HG02852 (cell line): ENCODE data around the gene POU2F3.

Experiments used
- ATAC-seq: cut with Tn5 transposase; IDR thresholded peaks from one replicate; pipeline ENCODE4 v1.9.1; 2021; ENCODE audit warnings: mild to moderate bottlenecking, moderate library complexity; ENCODE audit not compliant: unreplicated experiment

The POU2F3 gene

DNA sequence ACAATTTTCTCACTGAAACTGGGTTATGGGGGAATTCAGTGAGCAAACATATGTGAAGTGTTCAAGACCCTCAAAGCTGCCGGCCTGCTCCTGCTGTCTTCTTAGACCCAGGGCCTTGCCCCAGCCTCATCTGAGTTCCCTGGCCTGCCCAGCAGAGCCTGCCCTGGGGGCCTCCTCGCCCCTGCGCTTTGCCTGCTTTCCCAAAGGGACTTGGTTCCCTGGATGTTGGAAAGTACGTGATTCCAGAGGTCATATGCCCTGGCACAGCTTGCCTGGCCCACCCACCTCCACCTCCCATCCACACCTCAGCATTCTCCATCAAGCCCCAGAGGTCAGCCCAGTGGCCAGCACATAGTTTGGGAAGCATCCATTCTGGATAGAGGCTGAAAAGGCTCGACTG is 13.7 kb upstream of the POU2F3 start:
- ATAC-seq, result no peak

DNA sequence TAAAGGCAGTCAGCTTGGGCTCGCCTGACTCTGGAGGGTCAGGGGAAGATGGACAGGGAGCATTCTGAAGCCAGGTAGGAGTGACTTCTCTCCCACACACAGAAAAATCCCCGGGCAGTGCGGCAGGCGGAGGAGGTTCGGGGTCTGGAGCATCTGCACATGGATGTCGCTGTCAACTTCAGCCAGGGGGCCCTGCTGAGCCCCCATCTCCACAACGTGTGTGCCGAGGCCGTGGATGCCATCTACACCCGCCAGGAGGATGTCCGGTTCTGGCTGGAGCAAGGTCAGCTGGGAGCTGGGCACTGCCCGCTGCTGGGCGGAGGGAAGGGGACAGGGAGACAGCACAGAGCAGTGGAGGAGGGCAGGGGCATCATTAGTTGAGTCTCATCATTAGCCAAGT is 13.2 kb upstream of the POU2F3 start:
- ATAC-seq, result no peak

DNA sequence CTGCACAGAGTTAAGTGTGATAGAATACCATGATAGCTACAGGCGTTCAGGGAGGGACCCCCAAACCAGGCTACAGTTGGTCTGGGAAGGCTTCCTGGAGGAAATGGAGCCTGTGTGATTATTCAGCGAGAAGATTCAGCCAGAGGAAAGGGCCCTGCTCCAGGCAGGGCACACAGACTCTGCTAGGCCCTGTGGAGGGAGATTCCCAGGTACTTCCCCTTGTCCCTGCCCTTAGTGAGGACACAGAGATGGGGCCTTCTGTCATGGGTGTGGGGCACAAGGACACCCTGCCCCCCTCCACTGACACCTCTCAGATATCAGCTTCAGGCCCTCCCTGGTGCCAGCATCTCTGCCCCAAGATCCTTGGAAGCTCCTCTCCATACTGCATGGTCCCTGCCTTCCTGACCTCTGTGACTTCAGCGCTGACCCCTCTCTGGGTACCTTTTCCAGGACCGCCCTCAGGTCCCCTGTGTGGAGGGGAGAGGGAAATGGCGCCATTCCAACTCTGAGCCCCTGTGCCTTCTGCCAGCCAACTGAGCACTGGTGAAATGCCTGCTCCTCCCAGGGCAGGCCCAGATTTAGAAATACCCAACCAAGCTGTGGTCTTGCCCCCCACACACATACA is 12.6 kb upstream of the POU2F3 start:
- ATAC-seq, result no peak

GRCh38 chr11:120228794-120229384 is 11.1 kb upstream of the POU2F3 start:
- ATAC-seq, result no peak

- no peak for ATAC-seq
These were observed 10.2 kb upstream of the POU2F3 start for GRCh38 chr11:120229451-120230424.

GRCh38 chr11:120230433-120231071 is 9.4 kb upstream of the POU2F3 start:
- ATAC-seq, result no peak

DNA sequence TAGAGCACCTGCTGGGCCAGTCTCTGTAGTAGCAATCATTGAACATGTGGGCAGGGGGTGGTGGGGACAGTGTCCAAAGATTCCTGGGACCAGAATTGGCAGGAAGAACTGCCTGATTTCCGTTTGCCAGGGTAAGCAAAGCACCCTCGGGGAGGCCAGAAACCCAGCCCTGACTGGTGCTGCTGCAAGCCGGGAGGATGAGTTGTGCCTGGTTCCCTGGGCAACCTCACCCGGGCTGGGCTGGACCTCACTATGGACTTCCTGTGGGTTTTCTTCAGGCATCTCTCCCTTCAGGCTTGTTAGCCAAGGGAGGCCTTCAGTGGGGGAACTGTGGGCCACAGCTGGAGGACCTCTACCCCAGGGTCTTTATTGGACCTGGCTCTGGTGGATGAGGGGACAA is 8.0 kb upstream of the POU2F3 start:
- ATAC-seq, result no peak

DNA sequence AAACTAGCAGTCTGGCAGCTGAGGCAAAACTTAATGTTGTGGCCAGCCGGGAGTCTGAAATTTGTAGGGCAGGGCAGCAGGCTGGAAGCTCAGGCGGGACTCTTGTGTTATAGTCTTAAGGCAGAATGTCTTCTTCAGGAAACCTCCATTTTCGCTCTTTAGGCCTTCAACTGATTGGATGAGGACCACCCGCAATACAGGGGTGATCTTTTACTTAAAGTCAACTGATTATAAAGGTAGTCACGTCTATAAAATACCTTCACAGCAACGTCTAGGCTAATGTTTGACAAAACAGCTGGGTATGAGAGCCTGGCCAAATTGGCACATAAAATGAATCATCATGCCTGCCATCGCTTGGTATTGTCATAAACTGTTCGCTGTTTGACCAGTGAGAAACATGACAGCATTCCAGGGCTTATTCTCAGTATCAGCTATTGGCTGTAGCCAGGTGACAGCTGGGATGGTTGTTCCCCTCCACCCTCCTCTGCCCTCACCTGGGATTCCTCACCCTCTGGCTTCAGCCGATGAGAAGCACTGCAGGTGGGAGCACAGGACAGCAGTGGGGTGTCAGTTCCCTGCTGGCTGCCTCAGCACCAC is 6.6 kb upstream of the POU2F3 start:
- ATAC-seq, result no peak

DNA sequence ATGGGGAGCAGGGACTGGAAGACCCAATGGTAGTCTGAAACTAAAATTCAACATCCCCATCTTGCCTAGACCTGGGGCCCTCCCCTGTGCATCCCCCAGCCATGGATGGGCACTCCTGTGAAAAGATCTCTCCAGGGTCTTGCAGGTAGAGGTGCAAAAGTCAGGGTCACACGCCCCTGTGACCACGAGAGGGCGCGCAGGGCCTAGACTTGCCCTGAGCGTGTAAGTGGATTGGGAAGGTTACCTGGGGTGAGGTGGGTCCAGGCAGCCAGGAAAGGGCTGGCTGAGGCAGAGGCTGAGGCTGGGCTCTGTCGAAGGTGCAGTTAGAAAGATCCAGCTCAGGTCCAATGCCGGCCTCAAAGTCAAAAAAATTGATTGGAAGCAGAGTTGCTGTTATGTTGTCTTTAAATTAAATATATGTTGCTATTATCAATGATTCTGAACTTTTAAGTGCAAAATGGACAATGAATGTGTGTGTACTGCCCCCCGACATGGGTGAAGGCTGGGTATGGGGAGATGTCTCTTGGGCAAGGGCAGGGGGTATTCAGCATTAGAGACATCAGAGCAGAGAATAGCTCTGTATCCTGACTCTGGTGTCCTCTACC is 4.8 kb upstream of the POU2F3 start:
- no peak for ATAC-seq

GRCh38 chr11:120236169-120237107 is 3.5 kb upstream of the POU2F3 start:
- no peak for ATAC-seq

DNA sequence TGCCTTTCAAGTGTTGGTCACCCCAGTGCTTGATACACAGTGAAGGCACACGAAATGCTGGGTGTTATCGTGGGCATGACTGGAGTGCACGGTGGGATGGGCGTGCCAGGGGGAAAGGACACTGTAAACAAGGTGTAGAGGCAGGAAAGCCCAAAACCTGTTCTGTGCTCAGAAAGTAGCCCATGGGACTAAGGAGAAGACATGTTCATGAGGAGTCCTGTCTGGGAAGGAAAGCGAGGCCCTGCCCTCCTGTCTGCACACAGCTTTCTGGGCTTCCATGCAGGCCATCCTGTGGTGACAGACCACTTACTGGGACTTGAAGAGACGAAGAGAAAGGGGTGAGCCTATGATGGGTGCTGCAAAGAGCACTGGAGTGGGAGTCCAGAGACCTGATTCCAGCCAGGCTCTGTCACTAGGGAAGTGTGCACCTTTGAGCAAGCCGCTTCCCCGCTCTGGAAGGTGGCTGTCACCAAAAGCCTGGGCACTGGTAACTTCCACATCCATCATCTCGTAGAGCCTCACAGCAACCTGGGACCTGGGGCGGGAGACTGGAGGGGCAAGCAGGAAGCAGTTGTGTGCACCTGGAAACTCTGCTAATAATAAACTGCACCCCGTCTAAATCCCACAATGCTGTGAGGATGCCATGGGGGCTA is 846 bp upstream of the POU2F3 start:
- ATAC-seq, result no peak

- no peak for ATAC-seq
These were observed 926 bp downstream of the POU2F3 start for GRCh38 chr11:120240866-120241265.

- ATAC-seq, result no peak
These were observed 1.3 kb downstream of the POU2F3 start for GRCh38 chr11:120241277-120241676.

DNA sequence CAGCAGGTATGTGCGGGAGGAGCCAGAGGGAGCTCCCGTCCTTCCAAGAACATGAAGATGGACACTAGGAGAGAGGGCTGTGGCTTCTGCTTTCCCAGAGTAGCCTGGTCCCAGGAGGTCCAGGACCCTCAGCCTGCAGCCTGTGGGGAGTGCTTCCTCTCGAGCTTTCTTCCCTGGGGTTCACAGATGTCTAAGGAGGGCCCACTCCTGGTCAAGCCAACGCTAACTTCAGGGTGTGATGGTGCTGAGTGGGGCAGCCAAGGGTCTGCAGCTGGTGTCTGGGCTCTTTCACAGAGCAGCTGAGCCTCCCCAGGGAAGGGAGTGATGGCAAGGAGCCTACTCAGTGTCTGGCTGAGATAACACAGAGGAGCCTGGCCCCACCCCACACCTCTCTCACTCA is 3.3 kb downstream of the POU2F3 start:
- no peak for ATAC-seq

GRCh38 chr11:120244476-120245365 is 4.8 kb downstream of the POU2F3 start:
- ATAC-seq, result no peak

DNA sequence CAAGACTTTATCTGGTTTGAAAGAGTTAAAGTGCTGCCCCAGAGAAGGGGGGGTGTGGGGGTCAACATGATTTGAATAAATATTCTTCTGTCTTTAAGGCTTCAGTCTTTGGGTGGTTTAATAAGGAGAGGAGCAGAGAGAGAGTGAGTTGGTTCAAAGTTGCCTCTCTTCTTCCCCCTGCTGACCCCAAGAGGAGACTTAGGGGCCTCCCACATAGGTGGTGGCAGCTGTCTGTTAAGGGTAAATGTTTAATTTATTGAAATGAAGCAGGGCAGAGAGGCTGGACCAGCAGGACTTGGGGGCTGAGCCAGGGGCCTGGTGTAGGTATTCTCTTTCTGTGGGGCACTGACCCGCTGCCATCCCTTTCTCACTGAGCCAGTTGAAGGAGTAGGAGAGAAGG is 5.5 kb downstream of the POU2F3 start:
- no peak for ATAC-seq

DNA sequence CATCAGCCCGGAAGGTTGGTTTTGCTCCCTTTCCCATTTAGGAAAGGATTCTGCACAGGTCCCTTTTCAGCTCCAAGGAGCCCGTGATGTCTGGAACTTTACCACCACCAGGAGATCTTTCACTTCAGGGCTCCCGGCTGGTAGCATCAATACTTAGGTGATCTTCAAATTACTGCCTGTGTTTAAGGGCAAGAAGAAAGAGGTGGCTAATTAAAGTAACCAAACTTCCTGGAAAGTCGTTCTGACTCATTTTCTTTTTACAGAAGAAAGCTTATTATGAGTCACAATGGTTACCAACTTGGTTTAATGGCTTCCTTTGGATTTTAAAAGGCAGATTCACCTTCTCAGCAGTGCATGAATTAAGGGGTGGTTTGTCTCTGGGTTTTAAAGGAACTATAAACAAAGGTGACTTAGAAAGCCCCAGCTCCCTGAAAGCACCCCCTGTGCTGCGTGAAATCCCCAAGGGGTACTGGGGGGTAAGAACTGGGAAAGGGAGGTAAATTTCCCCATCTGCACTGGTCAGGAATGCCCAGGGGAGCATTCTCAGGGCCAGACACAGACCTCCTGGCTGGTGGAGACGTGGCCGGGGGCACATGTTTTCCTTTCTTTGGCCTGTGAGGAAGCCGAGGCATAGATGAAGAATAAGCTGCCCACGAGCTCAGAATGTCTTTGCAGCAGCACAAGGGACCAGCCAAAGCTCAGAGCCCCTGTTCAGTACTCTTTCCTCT is 8.8 kb downstream of the POU2F3 start:
- peak; percentile 80 for ATAC-seq
